CD4-positive, alpha-beta T cell (primary cell): Measurements from ENCODE around the gene KLF17. TPM values are rescaled to one million over a fixed set of nuclear protein-coding genes. Genes with fewer than 3 reads are reported as not detected.

Source experiments
- ATAC-seq: fragments of 200-7000 bp; cut with Tn5 transposase; one replicate; pipeline ENCODE4 v1.10.0; 2022; ENCODE audit warnings: mild to moderate bottlenecking; ENCODE audit not compliant: poor library complexity
- CTCF ChIA-PET: fragments of 350-600 bp; sonication (Branson Sonifier 250); formaldehyde crosslinking; loops from one replicate; lab custom pipeline; 2021; ENCODE audit warnings: antibody characterized with exemption, inconsistent platforms; lab: Charles Lee
- POLR2A ChIA-PET: fragments of 350-600 bp; sonication (Branson Sonifier 250); formaldehyde crosslinking; loops from one replicate; lab custom pipeline; 2021; ENCODE audit warnings: antibody characterized with exemption, inconsistent platforms; lab: Charles Lee
- DNase-seq, 14 experiments: peaks; one replicate each; pipeline ENCODE4 v3.0.0-alpha.2; 2013 to 2020; ENCODE audit warnings: mixed read lengths in 2 of 14
- H3K27ac ChIP-seq, 2 donors: one replicate each; pipeline versions ENCODE4 v1.5.1 to v1.7.0; 2013; ENCODE audit warnings: low read length in 2 of 2, low read depth in 1 of 2, mild to moderate bottlenecking in 1 of 2
- H3K27me3 ChIP-seq, 2 experiments: 1 replicate in 1 of 2; 2 replicates in 1 of 2; pipeline versions ENCODE4 v1.6.1 to v1.7.0; 2013; ENCODE audit warnings: low read length in 2 of 2, control low read depth in 1 of 2, mild to moderate bottlenecking in 1 of 2, moderate library complexity in 1 of 2; ENCODE audit not compliant: insufficient read depth in 2 of 2, control insufficient read depth in 1 of 2
- H3K36me3 ChIP-seq: one replicate; pipeline ENCODE4 v1.6.1; 2013; ENCODE audit warnings: low read length, control low read depth; ENCODE audit not compliant: insufficient read depth
- H3K4me1 ChIP-seq: one replicate; pipeline ENCODE4 v1.6.1; 2013; ENCODE audit warnings: low read length, control low read depth; ENCODE audit not compliant: insufficient read depth
- H3K4me3 ChIP-seq: one replicate; pipeline ENCODE4 v1.5.1; 2013; ENCODE audit warnings: mild to moderate bottlenecking, low read length, moderate library complexity
- H3K9me3 ChIP-seq, 2 experiments: 1 replicate in 1 of 2; 2 replicates in 1 of 2; pipeline versions ENCODE4 v1.6.1 to v1.7.0; 2013; ENCODE audit warnings: low read length in 2 of 2, mild to moderate bottlenecking in 2 of 2, control low read depth in 1 of 2, moderate library complexity in 1 of 2; ENCODE audit not compliant: control insufficient read depth in 1 of 2, insufficient read depth in 1 of 2
- H3K27ac Mint-ChIP-seq: one replicate; pipeline ENCODE4 v1.8.0; 2020; ENCODE audit warnings: mixed read lengths
- H3K27me3 Mint-ChIP-seq: one replicate; pipeline ENCODE4 v1.8.0; 2021; ENCODE audit warnings: mixed read lengths
- H3K36me3 Mint-ChIP-seq: one replicate; pipeline ENCODE4 v1.8.0; 2021; ENCODE audit warnings: low read depth, mixed read lengths
- H3K4me1 Mint-ChIP-seq: one replicate; pipeline ENCODE4 v1.8.0; 2021; ENCODE audit warnings: low read depth, mixed read lengths
- H3K4me3 Mint-ChIP-seq: one replicate; pipeline ENCODE4 v1.8.0; 2020; ENCODE audit warnings: mild to moderate bottlenecking, mixed read lengths
- H3K9me3 Mint-ChIP-seq: one replicate; pipeline ENCODE4 v1.8.0; 2020; ENCODE audit warnings: mixed read lengths
- intact Hi-C, 2 experiments: fragments of 100-400 bp; cut with DNase I in 1 of 2; cut with micrococcal nuclease in 1 of 2; formaldehyde crosslinking; loops; one replicate each; pipeline versions ENCODE4 v1.15.1 to v1.9.0; 2023 to 2025; cut with DNase I, micrococcal nuclease
- total RNA-seq, 174 experiments: library from RNA in 2 of 174; stranded (reverse) in 2 of 174; gene quantifications; one replicate each; pipeline ENCODE4 v1.2.3 and lab custom pipeline; 2021 to 2026
- TF ChIP-seq, protein P1 (sequence below): fragments of 200-600 bp; IDR thresholded peaks from one replicate; pipeline ENCODE4 v1.8.0; 2022; ENCODE audit warnings: antibody characterized with exemption, mild to moderate bottlenecking

KLF17 gene
- total RNA-seq, 2 experiments from 2014 or later = not detected

DNA sequence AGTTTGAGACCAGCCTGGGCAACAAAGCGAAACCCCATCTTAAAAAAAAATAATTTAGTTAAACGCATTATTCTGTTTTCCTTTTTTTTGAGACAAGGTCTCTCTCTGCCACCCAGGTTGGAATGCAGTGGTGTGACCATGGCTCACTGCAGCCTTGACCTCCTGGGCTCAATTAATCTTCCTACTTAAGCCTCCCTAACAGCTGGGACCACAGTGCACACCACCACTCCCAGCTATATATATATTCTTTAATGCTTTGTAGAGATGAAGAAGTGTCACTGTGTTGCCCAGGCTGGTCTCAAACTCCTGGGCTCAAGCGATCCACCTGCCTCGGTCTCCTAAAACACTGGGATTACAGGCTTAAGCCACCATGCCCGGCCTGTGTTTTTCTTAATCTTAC, 7.7 kb upstream of the KLF17 start:
- Histone ChIP-seq H3K9me3 (no peaks in the 10 kb centered on the region), H3K4me1 (no peaks in the 10 kb centered on the region), H3K27ac (no peak overlapping the region), H3K27me3 (peaks cover 0 to 12% of the 10 kb centered on the region in 2 experiments), H3K36me3 (no peaks in the 10 kb centered on the region), H3K4me3 (no peak overlapping the region)
- POLR2A ChIA-PET = no interaction called here
- H3K9me3 Mint-ChIP-seq = no peaks in the 10 kb centered on the region
- peaks cover 19% of the 10 kb centered on the region for H3K27me3 Mint-ChIP-seq
- no peak overlapping the region for H3K27ac Mint-ChIP-seq
- TF ChIP-seq, protein P1, sequence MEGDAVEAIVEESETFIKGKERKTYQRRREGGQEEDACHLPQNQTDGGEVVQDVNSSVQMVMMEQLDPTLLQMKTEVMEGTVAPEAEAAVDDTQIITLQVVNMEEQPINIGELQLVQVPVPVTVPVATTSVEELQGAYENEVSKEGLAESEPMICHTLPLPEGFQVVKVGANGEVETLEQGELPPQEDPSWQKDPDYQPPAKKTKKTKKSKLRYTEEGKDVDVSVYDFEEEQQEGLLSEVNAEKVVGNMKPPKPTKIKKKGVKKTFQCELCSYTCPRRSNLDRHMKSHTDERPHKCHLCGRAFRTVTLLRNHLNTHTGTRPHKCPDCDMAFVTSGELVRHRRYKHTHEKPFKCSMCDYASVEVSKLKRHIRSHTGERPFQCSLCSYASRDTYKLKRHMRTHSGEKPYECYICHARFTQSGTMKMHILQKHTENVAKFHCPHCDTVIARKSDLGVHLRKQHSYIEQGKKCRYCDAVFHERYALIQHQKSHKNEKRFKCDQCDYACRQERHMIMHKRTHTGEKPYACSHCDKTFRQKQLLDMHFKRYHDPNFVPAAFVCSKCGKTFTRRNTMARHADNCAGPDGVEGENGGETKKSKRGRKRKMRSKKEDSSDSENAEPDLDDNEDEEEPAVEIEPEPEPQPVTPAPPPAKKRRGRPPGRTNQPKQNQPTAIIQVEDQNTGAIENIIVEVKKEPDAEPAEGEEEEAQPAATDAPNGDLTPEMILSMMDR = no peak
- ATAC-seq (no peak), DNase-seq (no peak)
- H3K36me3 Mint-ChIP-seq = no peaks in the 10 kb centered on the region
- intact Hi-C loops = no loop called here
- no peak overlapping the region for H3K4me3 Mint-ChIP-seq
- CTCF ChIA-PET = no interaction called here
- no peaks in the 10 kb centered on the region for H3K4me1 Mint-ChIP-seq

DNA sequence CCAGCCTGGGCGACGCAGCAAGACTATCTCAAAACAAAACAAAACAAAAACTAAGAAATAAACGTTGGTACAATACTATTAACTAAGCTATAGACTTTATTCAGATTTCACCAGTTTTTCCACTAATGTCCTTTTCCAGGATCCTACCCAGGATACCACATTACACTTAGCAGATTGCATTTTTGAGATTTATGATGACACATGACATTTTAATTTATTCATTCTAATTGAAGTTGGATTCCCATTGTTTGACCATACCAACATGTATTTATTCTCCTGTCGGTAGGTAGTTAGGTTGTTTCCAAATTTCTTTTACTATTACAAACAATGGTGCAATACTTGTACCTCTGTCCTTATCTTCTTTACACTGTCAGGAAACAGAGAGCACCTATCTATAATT, 6.8 kb upstream of the KLF17 start:
- H3K9me3 Mint-ChIP-seq = no peaks in the 10 kb centered on the region
- no peak overlapping the region for H3K27ac Mint-ChIP-seq
- DNase-seq (no peak), ATAC-seq (no peak)
- CTCF ChIA-PET = no interaction called here
- H3K27ac ChIP-seq = no peak overlapping the region
- no peaks in the 10 kb centered on the region for H3K36me3 Mint-ChIP-seq
- no peak overlapping the region for H3K4me3 ChIP-seq
- peaks cover 10% of the 10 kb centered on the region for H3K27me3 Mint-ChIP-seq
- intact Hi-C loops = no loop called here
- H3K4me1 Mint-ChIP-seq = no peaks in the 10 kb centered on the region
- no peaks in the 10 kb centered on the region for H3K4me1 ChIP-seq
- peaks cover 0 to 5% of the 10 kb centered on the region in 2 experiments for H3K27me3 ChIP-seq
- H3K9me3 ChIP-seq = no peaks in the 10 kb centered on the region
- no peaks in the 10 kb centered on the region for H3K36me3 ChIP-seq
- H3K4me3 Mint-ChIP-seq = no peak overlapping the region
- POLR2A ChIA-PET = no interaction called here
- TF ChIP-seq, protein P1 = no peak

DNA sequence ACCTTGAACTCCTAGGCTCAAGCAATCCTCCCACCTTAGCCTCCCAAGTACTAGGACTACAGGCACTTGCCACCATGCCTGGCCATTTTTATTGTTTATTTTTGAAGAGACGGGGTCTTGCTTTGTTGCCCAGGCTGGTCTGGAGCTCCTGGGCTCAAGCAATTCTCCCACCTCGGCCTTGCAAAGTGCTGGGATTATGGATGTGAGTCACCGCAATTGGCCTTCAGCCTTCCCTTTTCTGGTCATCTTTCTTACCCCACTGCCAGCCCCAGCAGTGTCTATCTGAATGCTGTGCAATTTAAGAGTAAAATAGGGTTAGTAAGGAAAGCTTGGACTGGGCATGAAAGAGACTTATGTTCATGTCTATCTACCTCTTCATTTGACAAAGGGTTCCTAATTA, 6.1 kb upstream of the KLF17 start:
- intact Hi-C loops = no loop called here
- Mint-ChIP-seq H3K9me3 (no peaks in the 10 kb centered on the region), H3K36me3 (no peaks in the 10 kb centered on the region), H3K27me3 (peaks cover 9% of the 10 kb centered on the region), H3K4me1 (no peaks in the 10 kb centered on the region), H3K4me3 (no peak overlapping the region), H3K27ac (no peak overlapping the region)
- no peak for ATAC-seq
- ChIA-PET POLR2A (no interaction called here), CTCF (no interaction called here)
- Histone ChIP-seq H3K36me3 (no peaks in the 10 kb centered on the region), H3K4me3 (no peak overlapping the region), H3K4me1 (no peaks in the 10 kb centered on the region), H3K27ac (no peak overlapping the region), H3K27me3 (peaks cover 0 to 5% of the 10 kb centered on the region in 2 experiments), H3K9me3 (no peaks in the 10 kb centered on the region)
- no peak for DNase-seq
- TF ChIP-seq, protein P1 = no peak
